Fibroblast of lung (primary cell): ENCODE results near the gene POLR1C.

Experiments
- EZH2 ChIP-seq: IDR thresholded peaks from 2 replicates; pipeline ENCODE4 v1.5.1; 2012; ENCODE audit warnings: low read length, control low read depth, mild to moderate bottlenecking; ENCODE audit errors: missing control alignments
- TF ChIP-seq, protein P1 (sequence below), 2 donors: IDR thresholded peaks in 1 of 2; conservative IDR thresholded peaks in 1 of 2; 1 replicate in 1 of 2; 2 replicates in 1 of 2; pipeline ENCODE4 v1.5.1; 2011 to 2012; ENCODE audit warnings: low read length in 2 of 2, control low read depth in 1 of 2, inconsistent platforms in 1 of 2, low read depth in 1 of 2, mild to moderate bottlenecking in 1 of 2

DNA sequence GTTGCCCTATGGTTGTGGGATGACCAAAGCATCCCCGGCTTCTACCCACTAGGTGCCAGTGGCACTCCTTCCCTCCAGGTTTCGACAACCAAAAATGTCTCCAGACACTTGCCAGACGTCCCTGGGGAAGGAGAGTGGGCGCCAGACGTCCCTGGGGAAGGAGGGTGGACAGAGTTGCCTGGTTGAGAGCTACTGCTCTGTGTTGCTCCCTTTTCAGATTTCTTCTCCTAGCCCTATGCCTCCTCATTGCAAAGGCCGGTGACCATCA lies 19.8 kb upstream of the POLR1C start:
- TF ChIP-seq, protein P1, sequence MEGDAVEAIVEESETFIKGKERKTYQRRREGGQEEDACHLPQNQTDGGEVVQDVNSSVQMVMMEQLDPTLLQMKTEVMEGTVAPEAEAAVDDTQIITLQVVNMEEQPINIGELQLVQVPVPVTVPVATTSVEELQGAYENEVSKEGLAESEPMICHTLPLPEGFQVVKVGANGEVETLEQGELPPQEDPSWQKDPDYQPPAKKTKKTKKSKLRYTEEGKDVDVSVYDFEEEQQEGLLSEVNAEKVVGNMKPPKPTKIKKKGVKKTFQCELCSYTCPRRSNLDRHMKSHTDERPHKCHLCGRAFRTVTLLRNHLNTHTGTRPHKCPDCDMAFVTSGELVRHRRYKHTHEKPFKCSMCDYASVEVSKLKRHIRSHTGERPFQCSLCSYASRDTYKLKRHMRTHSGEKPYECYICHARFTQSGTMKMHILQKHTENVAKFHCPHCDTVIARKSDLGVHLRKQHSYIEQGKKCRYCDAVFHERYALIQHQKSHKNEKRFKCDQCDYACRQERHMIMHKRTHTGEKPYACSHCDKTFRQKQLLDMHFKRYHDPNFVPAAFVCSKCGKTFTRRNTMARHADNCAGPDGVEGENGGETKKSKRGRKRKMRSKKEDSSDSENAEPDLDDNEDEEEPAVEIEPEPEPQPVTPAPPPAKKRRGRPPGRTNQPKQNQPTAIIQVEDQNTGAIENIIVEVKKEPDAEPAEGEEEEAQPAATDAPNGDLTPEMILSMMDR (conservative IDR thresholded peaks at IDR 0.05 in 1 of 2, IDR thresholded peaks at IDR 0.05 in 1 of 2; ENCODE audit: low read depth in 1 of 2, low read length in 2 of 2), result no peak
- no peak for TF ChIP-seq EZH2
